NB4 (cell line): ENCODE results near the gene SRPK1.

ENCODE experiments used
- POLR2A ChIP-seq: IDR thresholded peaks from 2 replicates; pipeline ENCODE4 v1.6.1; 2011; ENCODE audit warnings: mild to moderate bottlenecking; ENCODE audit not compliant: insufficient read length; ENCODE audit errors: extremely low read depth
- TF ChIP-seq, protein P1 (sequence below): IDR thresholded peaks from one replicate; pipeline ENCODE4 v1.5.1; 2012; ENCODE audit warnings: low read depth, low read length

DNA sequence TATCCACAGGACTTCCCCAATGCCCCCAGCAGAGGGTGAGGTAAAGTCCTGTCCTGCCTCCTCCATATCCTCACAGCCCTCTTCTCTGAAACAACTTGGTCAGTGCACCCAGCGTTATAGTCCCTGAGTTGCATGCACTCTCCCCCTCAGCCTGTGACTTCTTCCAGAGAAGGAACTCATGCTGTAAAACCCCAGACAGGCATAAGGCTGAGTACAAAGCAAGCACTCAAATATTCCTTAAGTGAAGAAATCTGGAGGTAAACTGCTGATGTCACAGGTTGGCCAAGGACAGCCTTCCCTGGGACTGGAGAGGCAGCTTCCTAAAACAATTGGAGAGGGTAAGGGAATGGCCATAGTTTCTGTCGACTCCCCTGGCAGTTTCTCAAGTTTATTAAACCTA, 12.9 kb upstream of the SRPK1 start:
- TF ChIP-seq, protein P1, sequence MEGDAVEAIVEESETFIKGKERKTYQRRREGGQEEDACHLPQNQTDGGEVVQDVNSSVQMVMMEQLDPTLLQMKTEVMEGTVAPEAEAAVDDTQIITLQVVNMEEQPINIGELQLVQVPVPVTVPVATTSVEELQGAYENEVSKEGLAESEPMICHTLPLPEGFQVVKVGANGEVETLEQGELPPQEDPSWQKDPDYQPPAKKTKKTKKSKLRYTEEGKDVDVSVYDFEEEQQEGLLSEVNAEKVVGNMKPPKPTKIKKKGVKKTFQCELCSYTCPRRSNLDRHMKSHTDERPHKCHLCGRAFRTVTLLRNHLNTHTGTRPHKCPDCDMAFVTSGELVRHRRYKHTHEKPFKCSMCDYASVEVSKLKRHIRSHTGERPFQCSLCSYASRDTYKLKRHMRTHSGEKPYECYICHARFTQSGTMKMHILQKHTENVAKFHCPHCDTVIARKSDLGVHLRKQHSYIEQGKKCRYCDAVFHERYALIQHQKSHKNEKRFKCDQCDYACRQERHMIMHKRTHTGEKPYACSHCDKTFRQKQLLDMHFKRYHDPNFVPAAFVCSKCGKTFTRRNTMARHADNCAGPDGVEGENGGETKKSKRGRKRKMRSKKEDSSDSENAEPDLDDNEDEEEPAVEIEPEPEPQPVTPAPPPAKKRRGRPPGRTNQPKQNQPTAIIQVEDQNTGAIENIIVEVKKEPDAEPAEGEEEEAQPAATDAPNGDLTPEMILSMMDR, result no peak
- no peak for TF ChIP-seq POLR2A
